ENCODE data around the gene TRPM3.

DNA sequence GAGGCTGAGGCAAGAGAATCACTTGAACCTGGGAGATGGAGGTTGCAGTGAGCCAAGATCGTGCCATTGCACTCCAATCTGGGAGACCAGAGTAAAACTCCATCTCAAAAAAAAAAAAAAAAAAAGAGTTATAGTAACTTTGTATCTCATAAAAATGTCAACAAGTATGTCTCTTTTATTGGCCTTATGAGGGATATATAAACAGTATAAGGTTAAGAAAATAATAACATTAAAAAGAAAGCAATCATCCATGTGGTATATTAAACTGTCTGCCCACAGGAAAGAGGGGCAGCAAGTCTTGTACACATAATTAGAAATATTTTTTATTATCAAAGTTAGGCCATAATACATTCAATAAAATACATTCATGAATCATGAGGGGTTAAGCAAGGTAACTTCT is 447.6 kb downstream of the TRPM3 start:
- TF ChIP-seq POLR2AphosphoS5 (IDR thresholded peaks at IDR 0.05) (no peak), CTCF (IDR thresholded peaks at IDR 0.05 in 8 of 11, conservative IDR thresholded peaks at IDR 0.05 in 3 of 11) (no peak)

Data from spleen (tissue), 7 donors.